ENCODE data around the gene C1QTNF3.

DNA sequence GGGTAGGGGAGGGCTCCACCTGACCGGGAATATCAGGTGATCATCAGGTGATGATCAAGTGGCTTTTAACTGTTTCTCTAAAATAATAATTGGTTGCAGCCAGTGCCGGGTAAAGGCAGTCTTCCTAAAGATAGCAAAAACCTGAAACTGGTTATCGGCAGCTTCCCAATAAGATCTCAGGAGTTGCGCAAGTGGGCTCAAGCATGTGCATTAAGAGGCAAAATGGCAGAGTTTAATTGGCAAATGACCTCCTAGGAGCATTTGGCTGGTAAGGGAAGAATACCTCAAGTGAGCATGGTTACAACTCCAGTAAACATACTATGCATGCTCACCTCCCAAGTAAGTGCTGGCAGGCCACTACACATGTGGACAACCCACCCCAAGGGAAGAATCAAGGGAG lies 4.2 kb downstream of the C1QTNF3 start:
- TF ChIP-seq, protein P1, sequence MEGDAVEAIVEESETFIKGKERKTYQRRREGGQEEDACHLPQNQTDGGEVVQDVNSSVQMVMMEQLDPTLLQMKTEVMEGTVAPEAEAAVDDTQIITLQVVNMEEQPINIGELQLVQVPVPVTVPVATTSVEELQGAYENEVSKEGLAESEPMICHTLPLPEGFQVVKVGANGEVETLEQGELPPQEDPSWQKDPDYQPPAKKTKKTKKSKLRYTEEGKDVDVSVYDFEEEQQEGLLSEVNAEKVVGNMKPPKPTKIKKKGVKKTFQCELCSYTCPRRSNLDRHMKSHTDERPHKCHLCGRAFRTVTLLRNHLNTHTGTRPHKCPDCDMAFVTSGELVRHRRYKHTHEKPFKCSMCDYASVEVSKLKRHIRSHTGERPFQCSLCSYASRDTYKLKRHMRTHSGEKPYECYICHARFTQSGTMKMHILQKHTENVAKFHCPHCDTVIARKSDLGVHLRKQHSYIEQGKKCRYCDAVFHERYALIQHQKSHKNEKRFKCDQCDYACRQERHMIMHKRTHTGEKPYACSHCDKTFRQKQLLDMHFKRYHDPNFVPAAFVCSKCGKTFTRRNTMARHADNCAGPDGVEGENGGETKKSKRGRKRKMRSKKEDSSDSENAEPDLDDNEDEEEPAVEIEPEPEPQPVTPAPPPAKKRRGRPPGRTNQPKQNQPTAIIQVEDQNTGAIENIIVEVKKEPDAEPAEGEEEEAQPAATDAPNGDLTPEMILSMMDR (IDR thresholded peaks at IDR 0.05): no peak
- TF ChIP-seq POLR2A (IDR thresholded peaks at IDR 0.05): no peak
